ENCODE measurements around the gene SKIC2.

SKIC2 gene

DNA sequence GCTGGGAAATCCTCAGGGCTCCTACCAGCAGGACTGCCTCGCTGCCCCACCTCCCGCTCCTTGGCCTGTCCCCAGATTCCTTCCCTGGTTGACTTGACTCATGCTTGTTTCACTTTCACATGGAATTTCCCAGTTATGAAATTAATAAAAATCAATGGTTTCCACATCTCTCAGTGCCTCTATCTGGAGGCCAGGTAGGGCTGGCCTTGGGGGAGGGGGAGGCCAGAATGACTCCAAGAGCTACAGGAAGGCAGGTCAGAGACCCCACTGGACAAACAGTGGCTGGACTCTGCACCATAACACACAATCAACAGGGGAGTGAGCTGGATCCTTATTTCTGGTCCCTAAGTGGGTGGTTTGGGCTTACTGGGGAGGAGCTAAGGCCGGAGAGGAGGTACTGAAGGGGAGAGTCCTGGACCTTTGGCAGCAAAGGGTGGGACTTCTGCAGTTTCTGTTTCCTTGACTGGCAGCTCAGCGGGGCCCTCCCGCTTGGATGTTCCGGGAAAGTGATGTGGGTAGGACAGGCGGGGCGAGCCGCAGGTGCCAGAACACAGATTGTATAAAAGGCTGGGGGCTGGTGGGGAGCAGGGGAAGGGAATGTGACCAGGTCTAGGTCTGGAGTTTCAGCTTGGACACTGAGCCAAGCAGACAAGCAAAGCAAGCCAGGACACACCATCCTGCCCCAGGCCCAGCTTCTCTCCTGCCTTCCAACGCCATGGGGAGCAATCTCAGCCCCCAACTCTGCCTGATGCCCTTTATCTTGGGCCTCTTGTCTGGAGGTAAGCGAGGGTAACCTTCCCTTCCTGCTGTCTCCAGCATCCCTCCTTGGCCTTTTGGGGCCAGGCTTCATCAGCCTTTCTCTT lies 13.2 kb upstream of the SKIC2 start, which contains the start of gene CFB:
CFB (plus strand) TSS at position 589 of the 863 bp plus-strand sequence; CDS start at position 716, 127 bp downstream.
- peak; percentile 25 for DNase-seq (ENCODE audit: low spot score)

DNA sequence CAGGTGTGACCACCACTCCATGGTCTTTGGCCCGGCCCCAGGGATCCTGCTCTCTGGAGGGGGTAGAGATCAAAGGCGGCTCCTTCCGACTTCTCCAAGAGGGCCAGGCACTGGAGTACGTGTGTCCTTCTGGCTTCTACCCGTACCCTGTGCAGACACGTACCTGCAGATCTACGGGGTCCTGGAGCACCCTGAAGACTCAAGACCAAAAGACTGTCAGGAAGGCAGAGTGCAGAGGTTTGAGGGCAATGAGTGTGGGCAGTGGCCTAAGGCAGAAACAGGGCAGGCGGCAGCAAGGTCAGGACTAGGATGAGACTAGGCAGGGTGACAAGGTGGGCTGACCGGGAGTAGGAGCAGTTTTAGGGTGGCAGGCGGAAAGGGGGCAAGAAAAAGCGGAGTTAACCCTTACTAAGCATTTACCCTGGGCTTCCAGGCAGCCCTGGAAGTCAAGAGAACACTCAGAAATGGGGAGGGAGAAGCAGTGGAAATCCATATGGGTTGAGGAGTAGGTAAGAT lies 12.5 kb upstream of the SKIC2 start:
- no peak for DNase-seq (ENCODE audit: low spot score)

DNA sequence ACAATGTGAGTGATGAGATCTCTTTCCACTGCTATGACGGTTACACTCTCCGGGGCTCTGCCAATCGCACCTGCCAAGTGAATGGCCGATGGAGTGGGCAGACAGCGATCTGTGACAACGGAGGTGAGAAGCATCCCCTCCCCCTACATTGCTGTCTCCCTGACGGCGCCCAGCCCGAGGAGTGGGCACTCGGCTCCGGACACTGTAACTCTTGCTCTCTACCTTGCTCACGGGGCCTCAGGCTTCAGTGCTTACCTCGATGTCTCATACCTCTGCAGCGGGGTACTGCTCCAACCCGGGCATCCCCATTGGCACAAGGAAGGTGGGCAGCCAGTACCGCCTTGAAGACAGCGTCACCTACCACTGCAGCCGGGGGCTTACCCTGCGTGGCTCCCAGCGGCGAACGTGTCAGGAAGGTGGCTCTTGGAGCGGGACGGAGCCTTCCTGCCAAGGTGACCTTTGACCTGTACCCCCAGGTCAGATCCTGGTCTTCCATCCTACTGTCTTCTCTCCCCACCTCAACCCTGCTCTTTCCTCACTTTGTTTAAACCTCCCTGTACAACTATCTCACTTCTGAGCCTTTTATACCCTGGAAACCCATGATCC lies 11.8 kb upstream of the SKIC2 start:
- no peak for DNase-seq (ENCODE audit: low spot score)

DNA sequence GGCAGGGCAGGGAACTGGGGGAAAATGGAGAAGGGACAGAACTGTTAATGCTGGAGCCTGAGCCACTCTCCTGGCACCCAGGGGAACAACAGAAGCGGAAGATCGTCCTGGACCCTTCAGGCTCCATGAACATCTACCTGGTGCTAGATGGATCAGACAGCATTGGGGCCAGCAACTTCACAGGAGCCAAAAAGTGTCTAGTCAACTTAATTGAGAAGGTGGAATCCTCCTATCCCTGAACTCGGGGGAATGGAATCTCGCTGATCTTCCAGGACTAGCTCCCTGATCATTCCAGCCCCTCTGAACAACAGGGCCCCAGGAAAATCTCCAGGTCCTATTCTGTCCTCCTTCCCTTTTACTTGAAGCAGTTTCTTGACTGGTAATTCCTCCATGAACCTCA lies 11.1 kb upstream of the SKIC2 start:
- DNase-seq (ENCODE audit: low spot score): no peak

DNA sequence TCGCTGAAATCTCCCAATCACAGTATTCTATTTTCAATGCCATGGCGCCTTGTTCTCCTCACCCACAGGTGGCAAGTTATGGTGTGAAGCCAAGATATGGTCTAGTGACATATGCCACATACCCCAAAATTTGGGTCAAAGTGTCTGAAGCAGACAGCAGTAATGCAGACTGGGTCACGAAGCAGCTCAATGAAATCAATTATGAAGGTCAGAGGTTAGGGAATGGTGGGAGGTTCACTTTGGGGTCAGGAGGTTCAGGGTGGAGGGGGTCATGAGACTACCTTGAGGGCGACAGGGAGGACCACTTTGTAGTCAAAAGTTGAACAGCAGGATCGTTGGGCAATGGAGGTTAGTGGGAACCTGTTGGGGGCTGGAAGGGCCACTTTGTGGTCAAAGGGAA lies 10.7 kb upstream of the SKIC2 start:
- DNase-seq (ENCODE audit: low spot score): no peak

DNA sequence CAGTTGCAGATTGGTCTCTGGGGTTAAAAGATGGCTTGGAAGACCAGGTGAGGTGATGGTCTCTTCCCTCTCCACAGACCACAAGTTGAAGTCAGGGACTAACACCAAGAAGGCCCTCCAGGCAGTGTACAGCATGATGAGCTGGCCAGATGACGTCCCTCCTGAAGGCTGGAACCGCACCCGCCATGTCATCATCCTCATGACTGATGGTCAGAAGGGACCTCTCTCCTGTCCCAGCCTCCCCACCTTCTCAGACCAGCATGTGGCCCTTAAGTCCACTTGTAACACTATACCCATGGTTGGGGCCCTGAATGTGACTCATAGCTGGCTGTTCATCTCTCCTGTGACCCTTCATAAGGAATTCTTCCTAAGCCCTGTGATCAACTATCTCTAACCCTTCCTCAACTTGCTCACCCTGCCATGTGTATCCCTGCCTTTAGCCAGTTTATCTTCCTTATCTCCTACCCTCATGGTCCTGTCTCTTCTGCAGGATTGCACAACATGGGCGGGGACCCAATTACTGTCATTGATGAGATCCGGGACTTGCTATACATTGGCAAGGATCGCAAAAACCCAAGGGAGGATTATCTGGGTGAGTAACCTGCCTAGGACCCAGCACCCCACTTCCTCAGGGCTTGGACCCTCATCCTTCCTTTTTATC lies 10.1 kb upstream of the SKIC2 start:
- no peak for DNase-seq (ENCODE audit: low spot score)

DNA sequence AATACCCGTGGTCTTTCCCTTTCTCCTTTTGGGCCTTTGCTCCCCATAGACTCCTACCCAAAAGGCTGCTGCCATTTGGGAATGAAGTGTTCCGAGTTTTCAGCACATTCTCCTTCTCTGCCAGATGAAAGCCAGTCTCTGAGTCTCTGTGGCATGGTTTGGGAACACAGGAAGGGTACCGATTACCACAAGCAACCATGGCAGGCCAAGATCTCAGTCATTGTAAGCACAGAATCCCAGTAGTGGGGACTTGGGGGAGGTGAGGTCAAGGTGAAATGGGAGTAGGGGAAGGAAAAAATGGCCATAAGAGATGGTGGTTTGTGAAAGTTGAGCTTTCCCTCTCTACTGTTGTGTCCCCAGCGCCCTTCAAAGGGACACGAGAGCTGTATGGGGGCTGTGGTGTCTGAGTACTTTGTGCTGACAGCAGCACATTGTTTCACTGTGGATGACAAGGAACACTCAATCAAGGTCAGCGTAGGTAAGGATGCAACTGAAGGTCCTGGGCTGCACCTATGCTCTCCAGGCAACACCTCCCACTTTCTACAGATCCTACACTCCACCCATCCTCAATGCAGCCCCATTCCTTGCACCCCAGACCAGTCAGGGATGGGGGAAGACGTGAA lies 8.9 kb upstream of the SKIC2 start:
- no peak for DNase-seq (ENCODE audit: low spot score)

DNA sequence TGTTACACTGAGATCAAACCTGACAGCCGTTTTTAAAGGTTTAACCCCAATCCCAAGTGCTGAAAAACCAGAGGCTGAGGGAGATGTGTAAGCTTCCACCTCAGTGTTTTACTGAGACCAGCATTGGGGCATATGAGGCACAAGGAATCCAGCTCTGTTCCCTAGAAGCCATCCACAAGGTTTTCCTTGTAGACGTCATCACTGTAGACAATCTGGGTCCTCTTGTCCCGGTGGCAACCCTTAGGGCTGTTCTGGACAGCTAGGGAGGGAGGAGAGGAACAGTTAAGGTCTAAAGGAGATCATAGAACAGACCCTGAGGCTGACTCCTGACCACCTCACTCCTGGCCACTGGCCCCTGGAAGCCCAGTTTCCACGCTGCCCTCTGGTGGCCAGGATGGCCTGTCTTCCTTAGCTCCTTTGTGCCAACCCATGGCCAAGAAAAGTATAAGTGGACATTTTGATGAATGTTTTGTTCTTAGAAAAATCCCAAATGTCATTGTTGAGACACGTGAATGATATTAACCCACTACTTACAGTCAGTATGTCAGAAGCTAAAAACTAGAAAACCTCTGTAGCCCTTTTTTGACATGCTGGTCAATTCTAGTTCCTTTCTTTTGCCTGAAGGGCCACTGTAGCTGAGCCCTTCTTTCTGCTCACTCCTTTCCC lies 6.7 kb upstream of the SKIC2 start:
- DNase-seq (ENCODE audit: low spot score): no peak

DNA sequence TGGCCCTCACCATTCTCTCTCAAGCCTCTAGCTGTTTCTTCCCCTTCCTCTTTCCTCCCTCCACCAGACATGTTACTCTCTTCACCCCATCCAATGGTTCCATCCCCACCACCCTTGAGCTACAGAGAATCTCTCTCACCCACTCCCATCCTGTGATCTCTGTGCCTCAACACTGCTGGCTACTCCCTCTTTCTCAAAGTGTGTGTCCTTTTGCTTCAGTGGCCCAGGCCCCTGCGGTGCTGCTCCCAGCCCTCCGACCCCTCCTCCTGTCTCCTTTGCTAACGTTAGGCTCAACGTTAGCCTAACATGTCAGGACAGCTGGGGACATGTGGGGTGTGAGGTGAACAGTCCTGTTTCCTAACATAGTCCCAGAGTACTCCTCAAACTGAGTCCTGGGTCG lies 6.1 kb upstream of the SKIC2 start:
- DNase-seq (ENCODE audit: low spot score): no peak

DNA sequence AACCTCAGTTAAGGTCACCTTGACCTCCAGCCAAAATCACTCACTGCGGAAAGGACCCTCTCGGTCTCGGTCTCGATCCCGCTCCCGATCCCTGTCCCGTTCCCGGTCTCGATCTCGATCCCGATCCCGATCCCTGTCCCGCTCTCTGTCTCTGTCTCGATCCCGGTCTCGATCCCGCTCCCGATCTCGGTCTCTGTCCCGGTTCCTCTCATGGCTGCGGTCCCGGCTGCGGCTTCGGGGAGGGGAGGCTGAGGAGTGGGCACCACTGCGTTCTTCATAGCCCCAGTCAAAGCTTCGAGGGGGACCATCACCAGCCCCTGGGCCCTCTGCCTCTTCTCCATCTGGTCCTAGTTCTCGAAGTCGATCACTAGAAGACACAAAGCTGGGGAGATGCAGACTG lies 4.5 kb upstream of the SKIC2 start:
- no peak for DNase-seq (ENCODE audit: low spot score)

DNA sequence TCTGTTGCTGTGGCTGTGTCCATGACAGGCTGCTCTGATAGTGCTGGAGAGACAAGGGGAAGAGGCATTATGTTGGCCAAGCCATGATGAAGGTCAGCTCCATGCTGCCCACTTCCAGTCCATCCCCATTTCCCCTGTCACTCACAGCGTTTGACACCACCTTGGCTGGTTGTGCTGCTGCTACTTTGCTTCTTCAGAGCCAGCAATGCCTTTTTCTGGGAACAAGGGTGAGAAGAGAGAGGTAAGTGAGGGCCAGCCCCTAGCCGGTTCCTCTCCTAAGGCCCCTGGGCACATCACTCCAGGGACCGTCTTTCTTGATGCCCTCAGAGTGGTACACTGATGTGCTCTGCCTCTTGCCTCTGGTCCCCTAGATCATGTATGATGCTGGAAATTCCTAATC lies 2.2 kb upstream of the SKIC2 start:
- DNase-seq (ENCODE audit: low spot score): no peak

DNA sequence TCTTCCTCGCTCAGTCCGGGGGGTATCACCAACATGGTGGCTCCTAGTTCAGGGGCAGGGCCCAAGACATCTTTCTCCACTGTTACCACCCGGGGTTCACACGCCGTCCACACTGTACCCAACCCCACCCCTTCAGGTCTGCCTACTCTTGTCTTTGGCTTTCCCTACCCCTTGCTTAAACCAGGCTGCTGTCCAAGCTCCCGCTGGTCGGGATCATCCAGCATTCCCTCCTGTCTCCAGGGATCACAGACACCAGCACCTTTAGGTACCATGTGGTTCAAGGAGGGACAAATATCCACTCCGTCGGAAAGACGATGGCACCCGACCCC lies 599 bp upstream of the SKIC2 start:
- no peak for DNase-seq (ENCODE audit: low spot score)

DNA sequence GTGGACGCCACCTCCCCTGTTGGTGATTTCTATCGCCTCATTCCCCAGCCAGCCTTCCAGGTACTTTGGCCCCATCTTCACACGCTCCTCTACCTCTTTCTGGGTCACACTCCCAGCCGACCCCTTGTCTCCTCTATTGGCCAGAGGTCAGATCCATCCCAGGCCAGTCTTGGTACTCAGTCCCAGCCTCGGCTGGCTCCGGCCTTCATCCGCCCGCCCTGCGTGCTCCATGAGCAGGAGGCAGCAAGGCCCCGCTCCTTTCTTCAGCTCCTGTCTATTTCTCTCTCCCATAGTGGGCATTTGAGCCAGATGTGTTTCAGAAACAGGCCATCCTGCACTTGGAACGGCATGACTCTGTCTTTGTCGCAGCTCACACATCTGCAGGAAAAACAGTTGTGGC lies 2.6 kb downstream of the SKIC2 start:
- no peak for DNase-seq (ENCODE audit: low spot score)

DNA sequence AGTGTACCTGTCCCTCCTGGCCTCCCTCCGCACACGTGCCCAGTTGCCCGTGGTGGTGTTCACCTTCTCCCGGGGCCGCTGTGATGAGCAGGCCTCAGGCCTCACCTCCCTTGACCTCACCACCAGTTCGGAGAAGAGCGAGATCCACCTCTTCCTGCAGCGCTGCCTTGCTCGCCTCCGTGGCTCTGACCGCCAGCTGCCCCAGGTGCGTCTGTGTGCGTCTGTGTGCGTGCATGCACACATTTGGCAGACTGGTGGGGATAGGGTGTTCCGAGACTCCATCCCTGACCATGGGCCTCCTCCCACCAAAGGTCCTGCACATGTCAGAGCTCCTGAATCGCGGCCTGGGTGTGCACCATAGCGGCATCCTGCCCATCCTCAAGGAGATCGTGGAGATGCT lies 4.9 kb downstream of the SKIC2 start:
- DNase-seq (ENCODE audit: low spot score): no peak

DNA sequence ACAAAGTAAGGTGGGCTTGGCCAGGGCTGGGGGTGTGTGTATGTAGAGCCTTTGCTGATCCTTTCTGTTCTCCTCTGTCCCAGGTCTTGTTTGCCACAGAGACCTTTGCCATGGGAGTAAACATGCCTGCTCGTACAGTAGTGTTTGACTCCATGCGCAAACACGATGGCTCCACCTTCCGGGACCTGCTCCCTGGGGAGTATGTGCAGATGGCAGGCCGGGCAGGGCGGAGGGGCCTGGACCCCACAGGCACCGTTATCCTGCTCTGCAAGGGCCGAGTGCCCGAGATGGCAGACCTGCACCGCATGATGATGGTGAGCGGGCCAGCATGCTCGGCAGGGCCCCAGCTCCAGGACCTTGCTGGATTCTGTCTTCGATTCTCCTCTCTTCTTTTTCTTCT lies 6.7 kb downstream of the SKIC2 start:
- no peak for DNase-seq (ENCODE audit: low spot score)

DNA sequence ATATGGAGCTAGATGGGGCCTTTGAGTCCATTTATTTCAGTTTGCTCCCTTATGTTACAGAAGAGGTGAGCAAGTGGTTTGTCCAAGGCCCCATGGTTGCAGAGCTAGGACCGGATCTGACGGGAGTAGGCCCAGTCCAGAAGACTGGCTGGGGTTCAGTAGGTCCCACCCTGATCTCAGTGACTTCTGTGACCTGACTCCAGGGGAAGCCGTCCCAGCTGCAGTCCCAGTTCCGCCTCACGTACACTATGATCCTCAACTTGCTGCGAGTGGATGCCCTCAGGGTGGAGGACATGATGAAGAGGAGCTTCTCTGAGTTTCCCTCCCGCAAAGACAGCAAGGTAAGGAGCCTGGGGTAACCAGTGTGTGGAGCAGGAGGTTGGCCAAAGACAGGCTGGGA lies 7.5 kb downstream of the SKIC2 start:
- DNase-seq (ENCODE audit: low spot score): no peak

DNA sequence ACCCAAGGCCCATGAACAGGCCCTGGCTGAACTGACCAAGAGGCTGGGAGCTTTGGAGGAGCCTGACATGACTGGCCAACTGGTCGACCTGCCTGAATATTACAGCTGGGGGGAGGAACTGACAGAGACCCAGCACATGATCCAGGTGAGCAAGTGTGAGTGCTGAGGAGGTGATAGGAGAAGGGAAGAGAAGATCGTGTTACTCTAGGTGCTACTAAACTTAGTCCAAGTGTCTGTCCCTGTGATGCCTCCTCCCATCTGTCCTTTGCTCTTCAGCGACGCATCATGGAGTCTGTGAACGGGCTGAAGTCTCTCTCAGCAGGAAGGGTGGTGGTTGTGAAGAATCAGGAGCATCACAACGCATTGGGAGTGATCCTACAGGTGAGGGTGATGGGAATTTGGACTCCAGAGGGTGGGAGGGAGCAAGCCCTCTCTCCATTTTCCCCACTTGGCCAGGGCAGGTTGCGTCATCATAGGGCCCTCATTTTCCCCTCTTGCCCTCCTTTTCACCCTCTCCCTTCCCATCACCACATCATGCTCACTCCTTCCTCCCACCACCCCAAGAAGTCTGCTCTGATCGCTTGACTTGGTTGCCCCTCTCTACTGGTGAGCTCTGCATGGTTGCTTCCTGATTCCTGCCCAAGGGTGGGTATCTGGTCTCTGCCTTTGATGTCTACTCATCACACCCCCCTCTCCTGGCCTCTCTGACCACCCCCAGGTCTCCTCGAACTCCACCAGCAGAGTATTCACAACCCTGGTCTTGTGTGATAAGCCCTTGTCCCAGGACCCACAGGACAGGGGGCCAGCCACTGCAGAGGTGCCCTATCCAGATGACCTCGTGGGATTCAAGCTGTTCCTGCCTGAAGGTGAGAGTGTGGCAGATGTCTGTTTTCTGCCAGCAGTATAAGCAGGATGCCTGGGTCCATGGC lies 8.3 kb downstream of the SKIC2 start:
- DNase-seq (ENCODE audit: low spot score): no peak

DNA sequence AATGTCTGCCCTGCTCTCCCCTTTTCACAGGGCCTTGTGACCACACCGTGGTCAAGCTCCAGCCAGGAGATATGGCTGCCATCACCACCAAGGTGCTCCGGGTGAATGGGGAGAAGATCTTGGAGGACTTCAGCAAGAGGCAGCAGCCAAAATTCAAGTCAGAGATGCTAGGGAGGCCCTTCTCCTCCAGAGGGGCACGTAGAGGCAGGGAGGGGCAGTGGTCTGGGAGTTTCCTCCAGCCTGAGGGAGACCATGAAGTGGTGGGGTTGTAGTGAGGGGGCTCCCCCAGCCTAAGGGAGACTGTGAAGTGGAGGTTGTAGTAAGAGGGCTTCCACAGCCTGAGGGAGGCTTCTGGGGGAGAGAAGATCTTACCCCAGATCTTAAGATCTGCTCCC lies 8.9 kb downstream of the SKIC2 start:
- no peak for DNase-seq (ENCODE audit: low spot score)

DNA sequence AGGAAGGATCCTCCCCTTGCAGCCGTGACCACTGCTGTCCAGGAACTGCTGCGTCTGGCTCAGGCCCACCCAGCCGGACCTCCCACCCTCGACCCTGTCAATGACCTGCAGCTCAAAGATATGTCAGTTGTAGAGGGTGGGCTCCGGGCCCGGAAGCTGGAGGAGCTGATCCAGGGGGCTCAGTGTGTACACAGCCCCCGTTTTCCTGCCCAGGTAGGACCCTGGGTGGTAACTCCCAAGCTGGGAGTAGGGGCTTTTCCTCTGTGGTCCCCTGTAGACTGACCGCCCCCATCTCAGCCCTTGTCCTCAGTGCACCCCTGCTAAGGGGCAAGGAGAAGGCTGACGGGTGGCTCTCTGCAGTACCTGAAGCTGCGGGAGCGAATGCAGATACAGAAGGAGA lies 9.4 kb downstream of the SKIC2 start:
- no peak for DNase-seq (ENCODE audit: low spot score)

DNA sequence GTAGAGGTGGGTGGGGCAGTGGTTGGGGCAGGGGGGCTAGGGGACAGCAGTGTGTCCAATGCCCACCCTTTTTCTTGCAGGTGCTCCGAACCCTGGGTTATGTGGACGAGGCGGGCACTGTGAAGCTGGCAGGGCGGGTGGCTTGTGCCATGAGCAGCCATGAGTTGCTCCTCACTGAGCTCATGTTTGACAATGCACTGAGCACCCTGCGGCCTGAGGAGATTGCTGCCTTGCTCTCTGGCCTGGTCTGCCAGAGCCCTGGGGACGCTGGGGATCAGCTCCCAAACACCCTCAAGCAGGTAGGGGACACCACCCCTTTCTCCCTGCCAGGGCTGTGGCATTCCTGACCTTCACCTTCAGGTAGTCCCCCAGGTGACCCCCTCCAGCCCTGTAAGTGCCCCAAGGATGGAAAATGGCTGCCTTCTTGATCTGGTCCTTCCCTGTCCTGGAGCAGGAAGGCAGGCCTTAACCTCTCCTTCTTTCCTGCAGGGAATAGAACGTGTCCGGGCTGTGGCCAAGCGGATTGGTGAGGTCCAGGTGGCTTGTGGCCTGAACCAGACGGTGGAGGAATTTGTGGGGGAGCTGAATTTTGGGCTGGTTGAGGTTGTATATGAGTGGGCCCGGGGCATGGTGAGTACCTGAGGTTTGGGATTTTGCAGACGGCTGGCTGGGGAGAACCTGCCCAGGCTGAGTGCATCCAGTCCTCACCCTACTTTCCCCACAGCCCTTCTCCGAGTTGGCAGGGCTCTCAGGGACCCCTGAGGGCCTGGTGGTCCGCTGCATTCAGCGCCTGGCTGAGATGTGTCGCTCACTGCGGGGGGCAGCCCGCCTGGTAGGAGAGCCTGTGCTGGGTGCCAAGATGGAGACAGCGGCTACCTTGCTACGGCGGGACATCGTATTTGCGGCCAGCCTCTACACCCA lies 10.1 kb downstream of the SKIC2 start:
- no peak for DNase-seq (ENCODE audit: low spot score)
